Measurements from ENCODE around the gene G6PC1. TPM values are rescaled to one million over a fixed set of nuclear protein-coding genes. Genes with fewer than 3 reads are reported as not detected.
"Not testable (repeated sequence)": the region's sequence is repeated elsewhere in the genome, so short reads cannot be mapped to it uniquely, and the experiment has no call there.

G6PC1 gene
- total RNA-seq, 1 experiment from 2014 or later, result not detected

GRCh38 chr17:42879596-42879985 is 21.0 kb upstream of the G6PC1 start:
- Histone ChIP-seq H3K36me3 (ENCODE audit: control insufficient read depth, insufficient read depth, low read length) (no peaks in the 10 kb centered on the region), H3K4me3 (ENCODE audit: low read depth, low read length) (no peak overlapping the region), H3K9me3 (no peaks in the 10 kb centered on the region), H3K4me1 (no peaks in the 10 kb centered on the region), H3K27me3 (replicated peaks; ENCODE audit: control insufficient read depth, insufficient read depth, low read length) (no peaks in the 10 kb centered on the region)
- TF ChIP-seq CTCF (IDR thresholded peaks at IDR 0.05; ENCODE audit: insufficient read depth in 1 of 2, low read depth in 1 of 2, low read length in 1 of 2, severe bottlenecking in 1 of 2, unreplicated experiment in 1 of 2), result no peak
- no peak overlapping the region for H3K27ac Mint-ChIP-seq (ENCODE audit: unreplicated experiment)
- no TSS peak for BruUV-seq (replicated peaks)
- no peaks in the 10 kb centered on the region for H3K36me3 Mint-ChIP-seq (ENCODE audit: insufficient read depth, unreplicated experiment)
- intact Hi-C loops (cut with micrococcal nuclease; ENCODE audit: unreplicated experiment), result no loop called here
- peaks cover 9% of the 10 kb centered on the region for H3K4me1 Mint-ChIP-seq (ENCODE audit: low read depth, unreplicated experiment)
- H3K27me3 Mint-ChIP-seq (ENCODE audit: insufficient read depth, unreplicated experiment), result no peaks in the 10 kb centered on the region
- no peaks in the 10 kb centered on the region for H3K9me3 Mint-ChIP-seq (ENCODE audit: unreplicated experiment)
- no peak for DNase-seq
- H3K4me3 Mint-ChIP-seq (ENCODE audit: unreplicated experiment), result no peak overlapping the region
- ChIA-PET CTCF (no interaction called here), POLR2A (no interaction called here)

- Histone ChIP-seq H3K27me3 (replicated peaks; ENCODE audit: control insufficient read depth, insufficient read depth, low read length) (no peaks in the 10 kb centered on the region), H3K4me3 (ENCODE audit: low read depth, low read length) (no peak overlapping the region), H3K4me1 (no peaks in the 10 kb centered on the region), H3K9me3 (no peaks in the 10 kb centered on the region), H3K36me3 (ENCODE audit: control insufficient read depth, insufficient read depth, low read length) (no peaks in the 10 kb centered on the region)
- Mint-ChIP-seq H3K27me3 (ENCODE audit: insufficient read depth, unreplicated experiment) (no peaks in the 10 kb centered on the region), H3K36me3 (ENCODE audit: insufficient read depth, unreplicated experiment) (no peaks in the 10 kb centered on the region), H3K9me3 (ENCODE audit: unreplicated experiment) (no peaks in the 10 kb centered on the region), H3K27ac (ENCODE audit: unreplicated experiment) (no peak overlapping the region), H3K4me1 (ENCODE audit: low read depth, unreplicated experiment) (peaks cover 9% of the 10 kb centered on the region), H3K4me3 (ENCODE audit: unreplicated experiment) (no peak overlapping the region)
- TF ChIP-seq CTCF (IDR thresholded peaks at IDR 0.05; ENCODE audit: insufficient read depth in 1 of 2, low read depth in 1 of 2, low read length in 1 of 2, severe bottlenecking in 1 of 2, unreplicated experiment in 1 of 2), result no peak
- no TSS peak for BruUV-seq (replicated peaks)
- intact Hi-C loops (cut with micrococcal nuclease; ENCODE audit: unreplicated experiment), result no loop called here
- ChIA-PET POLR2A (no interaction called here), CTCF (interaction anchor here (0.7 kb wide), 1 partner anchor 271 kb away, joined by 3 read pairs; no protein-coding TSS in a partner anchor)
- DNase-seq, result no peak
These were observed 19.8 kb upstream of the G6PC1 start for GRCh38 chr17:42880776-42881310.

- H3K27me3 Mint-ChIP-seq (ENCODE audit: insufficient read depth, unreplicated experiment); H3K4me3 Mint-ChIP-seq (ENCODE audit: unreplicated experiment); BruUV-seq (replicated peaks); H3K4me1 ChIP-seq; H3K27ac Mint-ChIP-seq (ENCODE audit: unreplicated experiment); H3K36me3 ChIP-seq (ENCODE audit: control insufficient read depth, insufficient read depth, low read length); POLR2A ChIA-PET; CTCF ChIA-PET; H3K9me3 ChIP-seq; H3K27me3 ChIP-seq (replicated peaks; ENCODE audit: control insufficient read depth, insufficient read depth, low read length); intact Hi-C loops (cut with micrococcal nuclease; ENCODE audit: unreplicated experiment); H3K4me3 ChIP-seq (ENCODE audit: low read depth, low read length); DNase-seq; H3K9me3 Mint-ChIP-seq (ENCODE audit: unreplicated experiment); H3K36me3 Mint-ChIP-seq (ENCODE audit: insufficient read depth, unreplicated experiment): not testable (repeated sequence)
- peaks cover 16% of the 10 kb centered on the region for H3K4me1 Mint-ChIP-seq (ENCODE audit: low read depth, unreplicated experiment)
These were observed 18.9 kb upstream of the G6PC1 start for GRCh38 chr17:42881706-42882105.

GRCh38 chr17:42882166-42882565 is 18.4 kb upstream of the G6PC1 start:
- Histone ChIP-seq H3K4me3 (ENCODE audit: low read depth, low read length) (no peak overlapping the region), H3K27me3 (replicated peaks; ENCODE audit: control insufficient read depth, insufficient read depth, low read length) (no peaks in the 10 kb centered on the region), H3K9me3 (no peaks in the 10 kb centered on the region), H3K36me3 (ENCODE audit: control insufficient read depth, insufficient read depth, low read length) (no peaks in the 10 kb centered on the region), H3K4me1 (peaks cover 9% of the 10 kb centered on the region)
- H3K9me3 Mint-ChIP-seq (ENCODE audit: unreplicated experiment), result no peaks in the 10 kb centered on the region
- H3K4me3 Mint-ChIP-seq (ENCODE audit: unreplicated experiment), result no peak overlapping the region
- CTCF ChIA-PET, result interaction anchor here (0.6 to 1.3 kb wide), 2 partner anchors 37 to 304 kb away, joined by 3 to 4 read pairs; no protein-coding TSS in a partner anchor
- peaks cover 17% of the 10 kb centered on the region for H3K4me1 Mint-ChIP-seq (ENCODE audit: low read depth, unreplicated experiment)
- no peak for TF ChIP-seq CTCF (IDR thresholded peaks at IDR 0.05; ENCODE audit: insufficient read depth in 1 of 2, low read depth in 1 of 2, low read length in 1 of 2, severe bottlenecking in 1 of 2, unreplicated experiment in 1 of 2)
- H3K27me3 Mint-ChIP-seq (ENCODE audit: insufficient read depth, unreplicated experiment), result no peaks in the 10 kb centered on the region
- intact Hi-C loops (cut with micrococcal nuclease; ENCODE audit: unreplicated experiment), result no loop called here
- DNase-seq, result no peak
- H3K36me3 Mint-ChIP-seq (ENCODE audit: insufficient read depth, unreplicated experiment), result no peaks in the 10 kb centered on the region
- no peak overlapping the region for H3K27ac Mint-ChIP-seq (ENCODE audit: unreplicated experiment)
- no TSS peak for BruUV-seq (replicated peaks)
- POLR2A ChIA-PET, result no interaction called here
